Endodermal cell (in vitro differentiated cells): Measurements from ENCODE around the gene RSRP1. TPM values are rescaled to one million over a fixed set of nuclear protein-coding genes. Genes with fewer than 3 reads are reported as not detected.

Experiments
- DNase-seq: peaks from one replicate; pipeline ENCODE4 v3.0.0-alpha.2; 2017
- H3K27ac ChIP-seq: 2 replicates; pipeline ENCODE4 v1.5.1; 2013; ENCODE audit warnings: mild to moderate bottlenecking, low read depth, low read length, moderate library complexity
- H3K27me3 ChIP-seq: 2 replicates; pipeline ENCODE4 v1.6.1; 2013; ENCODE audit warnings: mild to moderate bottlenecking, low read length, moderate library complexity; ENCODE audit not compliant: insufficient read depth, control insufficient read depth, poor library complexity, severe bottlenecking
- H3K36me3 ChIP-seq: 2 replicates; pipeline ENCODE4 v1.7.0; 2013; ENCODE audit warnings: mild to moderate bottlenecking, low read length, moderate library complexity; ENCODE audit not compliant: control insufficient read depth, insufficient read depth
- H3K4me1 ChIP-seq: one replicate; pipeline ENCODE4 v1.7.0; 2013; ENCODE audit warnings: low read length; ENCODE audit not compliant: control insufficient read depth, insufficient read depth
- H3K4me3 ChIP-seq: 2 replicates; pipeline ENCODE4 v1.5.1; 2013; ENCODE audit warnings: mild to moderate bottlenecking, low read length, moderate library complexity
- H3K9ac ChIP-seq: 2 replicates; pipeline ENCODE4 v1.6.1; 2013; ENCODE audit warnings: mild to moderate bottlenecking, low read length, moderate library complexity; ENCODE audit not compliant: poor library complexity, severe bottlenecking; ENCODE audit errors: extremely low read depth
- H3K9me3 ChIP-seq: 2 replicates; pipeline ENCODE4 v1.6.1; 2013; ENCODE audit warnings: mild to moderate bottlenecking, low read length, moderate library complexity; ENCODE audit not compliant: control insufficient read depth
- H3K27ac Mint-ChIP-seq: 2 replicates; pipeline ENCODE4 v1.8.0; 2020; ENCODE audit warnings: mixed read lengths
- H3K27me3 Mint-ChIP-seq: 2 replicates; pipeline ENCODE4 v1.8.0; 2021; ENCODE audit warnings: mild to moderate bottlenecking, mixed read lengths; ENCODE audit not compliant: insufficient read depth
- H3K36me3 Mint-ChIP-seq: 2 replicates; pipeline ENCODE4 v1.8.0; 2020; ENCODE audit warnings: low read depth, mixed read lengths
- H3K4me1 Mint-ChIP-seq: 2 replicates; pipeline ENCODE4 v1.8.0; 2020; ENCODE audit warnings: mixed read lengths
- H3K4me3 Mint-ChIP-seq: 2 replicates; pipeline ENCODE4 v1.8.0; 2020; ENCODE audit warnings: mild to moderate bottlenecking, moderate library complexity, mixed read lengths
- H3K9me3 Mint-ChIP-seq: 2 replicates; pipeline ENCODE4 v1.8.0; 2020; ENCODE audit warnings: mild to moderate bottlenecking, mixed read lengths
- CTCF ChIP-seq: fragments of 200-600 bp; sonication (generic); conservative IDR thresholded peaks from 2 replicates; pipeline ENCODE4 v1.5.0; 2021; ENCODE audit warnings: antibody characterized with exemption, mild to moderate bottlenecking
- WGBS, 2 experiments: methylation state at CpG; one replicate each; pipeline versions ENCODE4 v1.1.5 to v1.1.7; 2013; ENCODE audit warnings: missing lambda C conversion rate in 2 of 2, mixed read lengths in 1 of 2; ENCODE audit not compliant: insufficient coverage in 1 of 2, insufficient read length in 1 of 2; 5-methylcytosine and 5-hydroxymethylcytosine counted together
- total RNA-seq, 2 donors: library from RNA; stranded (reverse); fragmentation: NEBNext Ultra II Directional in 1 of 2; extraction: Animal tissue kit (Norgen Biotek cat#: 25700) in 1 of 2; gene quantifications; 2 replicates in 1 of 2; 3 replicates in 1 of 2; pipeline ENCODE4 v1.2.1, GENCODE V29; 2021

RSRP1 gene
- total RNA-seq, 2 donors from 2014 or later, result 90.3 to 92.5 TPM

- no peak overlapping the region for H3K9ac ChIP-seq
- no peaks in the 10 kb centered on the region for H3K9me3 ChIP-seq
- no peaks in the 10 kb centered on the region for H3K27me3 Mint-ChIP-seq
- no peaks in the 10 kb centered on the region for H3K27me3 ChIP-seq
- H3K4me1 Mint-ChIP-seq, result no peaks in the 10 kb centered on the region
- no peak overlapping the region for H3K4me3 ChIP-seq
- no peaks in the 10 kb centered on the region for H3K4me1 ChIP-seq
- H3K27ac ChIP-seq, result no peak overlapping the region
- H3K36me3 Mint-ChIP-seq, result peaks cover 42% of the 10 kb centered on the region
- 100% methylated on average over 3 of the region's 3 CpGs; no CpG with 5 or more reads in 1 of the 2 experiments for WGBS, 2 experiments
- no peak for TF ChIP-seq CTCF
- DNase-seq, result no peak
- H3K27ac Mint-ChIP-seq, result no peak overlapping the region
- no peaks in the 10 kb centered on the region for H3K9me3 Mint-ChIP-seq
- H3K36me3 ChIP-seq, result peaks cover 38% of the 10 kb centered on the region
- no peak overlapping the region for H3K4me3 Mint-ChIP-seq
Measured at GRCh38 chr1:25220666-25221065, 26.6 kb downstream of the RSRP1 start.

GRCh38 chr1:25219661-25220251 is 27.5 kb downstream of the RSRP1 start:
- H3K36me3 Mint-ChIP-seq, result peaks cover 38% of the 10 kb centered on the region
- DNase-seq, result no peak
- Histone ChIP-seq H3K9ac (no peak overlapping the region), H3K4me1 (no peaks in the 10 kb centered on the region), H3K27me3 (no peaks in the 10 kb centered on the region), H3K9me3 (no peaks in the 10 kb centered on the region), H3K27ac (no peak overlapping the region), H3K36me3 (peaks cover 34% of the 10 kb centered on the region), H3K4me3 (no peak overlapping the region)
- 94 to 96% methylated on average over 7 to 9 of the region's 9 CpGs for WGBS, 2 experiments
- H3K27me3 Mint-ChIP-seq, result no peaks in the 10 kb centered on the region
- H3K4me3 Mint-ChIP-seq, result no peak overlapping the region
- TF ChIP-seq CTCF, result no peak
- H3K9me3 Mint-ChIP-seq, result no peaks in the 10 kb centered on the region
- no peak overlapping the region for H3K27ac Mint-ChIP-seq
- H3K4me1 Mint-ChIP-seq, result no peaks in the 10 kb centered on the region

DNA sequence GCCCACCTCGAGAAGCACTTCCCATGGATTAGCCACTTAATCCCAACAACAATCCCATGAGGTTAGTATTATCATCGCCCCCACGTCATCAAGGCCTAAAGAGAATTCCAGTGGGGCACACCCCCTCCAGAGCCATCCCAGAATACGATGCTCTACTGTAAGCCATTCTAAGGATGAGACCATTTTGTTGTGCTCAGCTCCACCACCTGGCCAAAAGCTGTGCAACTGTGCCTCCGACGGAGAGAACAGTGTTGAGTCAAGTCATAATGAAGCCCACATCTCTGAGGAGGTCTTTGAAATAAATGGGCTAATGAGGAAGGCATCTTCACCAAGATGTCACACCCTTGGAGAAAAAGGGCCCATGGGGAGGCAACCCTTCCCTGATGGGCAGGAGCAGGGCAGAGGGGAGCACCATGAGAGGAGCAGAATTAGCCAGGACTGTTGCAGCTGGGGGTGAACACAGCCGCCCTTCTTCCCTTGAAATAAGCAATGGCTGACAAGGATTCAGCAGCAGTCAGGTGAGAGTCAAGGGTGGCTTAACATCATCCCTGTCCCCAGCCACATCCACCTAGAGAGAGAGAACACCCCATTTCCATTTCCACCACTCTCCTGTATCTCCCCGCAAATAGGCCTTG is 29.5 kb downstream of the RSRP1 start:
- 86 to 90% methylated on average over 8 of the region's 8 CpGs for WGBS, 2 experiments

More for the DNA sequence above, 29.5 kb downstream of the RSRP1 start:
- Histone ChIP-seq H3K27ac (no peak overlapping the region), H3K4me1 (no peaks in the 10 kb centered on the region), H3K9me3 (no peaks in the 10 kb centered on the region), H3K27me3 (no peaks in the 10 kb centered on the region), H3K36me3 (peaks cover 21% of the 10 kb centered on the region), H3K4me3 (no peak overlapping the region), H3K9ac (no peak overlapping the region)
- no peak overlapping the region for H3K4me3 Mint-ChIP-seq
- DNase-seq, result no peak
- H3K27me3 Mint-ChIP-seq, result no peaks in the 10 kb centered on the region
- H3K27ac Mint-ChIP-seq, result peak overlapping the region; percentile 48
- TF ChIP-seq CTCF, result peak; percentile 52
- no peaks in the 10 kb centered on the region for H3K9me3 Mint-ChIP-seq
- H3K36me3 Mint-ChIP-seq, result peaks cover 25% of the 10 kb centered on the region
- peaks cover under 1% of the 10 kb centered on the region for H3K4me1 Mint-ChIP-seq
